Anterior cingulate cortex (tissue), 58 donors: ENCODE results near the gene GPX7.

ENCODE experiments used
- DNase-seq, 58 donors: peaks; one replicate each; lab custom pipeline; 2025; lab: John Stamatoyannopoulos, UW

The GPX7 gene

DNA sequence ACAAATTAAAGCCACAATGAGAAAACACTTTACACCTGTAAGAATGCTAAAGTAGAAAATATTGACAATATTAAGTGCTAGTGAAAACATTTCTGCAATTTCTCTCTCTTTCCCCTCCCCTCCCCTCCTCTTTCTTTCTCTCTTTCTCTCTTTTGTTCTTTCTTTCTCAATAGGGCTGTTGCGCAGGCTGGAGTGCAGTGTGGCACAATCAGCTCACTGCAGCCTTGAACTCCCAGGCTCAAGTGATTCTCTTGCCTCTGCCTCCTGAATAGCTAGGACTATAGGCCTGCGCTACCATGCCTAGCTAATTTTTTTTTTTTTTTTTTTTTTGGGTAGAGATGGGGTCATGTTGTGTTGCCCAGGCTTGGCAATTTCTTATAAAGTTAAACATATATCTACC is 24.9 kb downstream of the GPX7 start:
- DNase-seq: no peak

DNA sequence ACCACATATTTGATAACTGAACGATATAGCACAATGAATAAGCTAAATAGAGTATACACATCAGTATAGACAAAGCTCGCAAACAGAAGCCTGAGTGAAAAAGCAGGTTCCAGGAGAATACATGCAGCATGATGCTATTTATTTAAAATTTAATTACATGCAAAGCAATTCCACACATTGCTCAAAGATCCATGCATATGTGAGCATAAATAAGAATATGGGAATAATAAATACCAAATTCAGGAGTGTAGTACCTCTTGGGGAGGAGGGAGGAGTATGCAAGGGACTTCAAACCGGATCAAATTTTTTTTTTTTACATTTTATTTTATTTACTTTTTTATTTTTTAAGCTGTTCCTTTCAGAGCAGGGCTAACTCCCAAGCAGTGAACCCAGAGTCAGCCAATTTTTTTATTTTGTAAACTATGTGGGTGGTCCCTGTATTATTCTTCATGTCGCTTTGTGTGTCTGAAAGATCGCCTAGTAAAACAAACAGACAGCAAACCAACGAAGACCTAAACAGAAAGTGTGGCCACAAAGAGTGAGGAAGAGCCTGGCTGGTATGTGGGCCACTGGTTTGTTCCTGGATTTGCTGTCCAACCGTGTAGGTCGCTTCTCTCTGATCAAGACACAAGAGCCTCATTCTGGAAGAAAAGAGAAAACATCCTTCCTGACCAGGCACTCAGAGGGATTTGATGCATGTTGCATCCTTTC is 26.6 kb downstream of the GPX7 start:
- no peak for DNase-seq

DNA sequence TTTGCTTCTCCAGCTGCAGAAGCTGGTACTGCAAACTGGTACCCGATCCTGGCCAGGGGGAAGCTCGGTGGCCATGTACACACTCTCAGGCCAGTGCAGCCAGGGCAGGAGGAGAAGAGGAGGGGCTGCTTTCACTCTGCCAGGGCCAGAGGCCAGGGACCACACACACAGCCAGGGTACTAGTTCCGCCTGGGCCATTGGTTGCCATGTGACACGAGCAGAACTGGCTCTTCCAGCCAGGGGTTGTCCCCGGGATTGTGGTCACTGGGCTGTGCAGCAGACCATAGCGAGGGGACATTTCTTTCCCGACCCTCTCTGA is 27.1 kb downstream of the GPX7 start:
- DNase-seq: peak in 50 of 58 donors; percentile 6 to 86 (median 52)

DNA sequence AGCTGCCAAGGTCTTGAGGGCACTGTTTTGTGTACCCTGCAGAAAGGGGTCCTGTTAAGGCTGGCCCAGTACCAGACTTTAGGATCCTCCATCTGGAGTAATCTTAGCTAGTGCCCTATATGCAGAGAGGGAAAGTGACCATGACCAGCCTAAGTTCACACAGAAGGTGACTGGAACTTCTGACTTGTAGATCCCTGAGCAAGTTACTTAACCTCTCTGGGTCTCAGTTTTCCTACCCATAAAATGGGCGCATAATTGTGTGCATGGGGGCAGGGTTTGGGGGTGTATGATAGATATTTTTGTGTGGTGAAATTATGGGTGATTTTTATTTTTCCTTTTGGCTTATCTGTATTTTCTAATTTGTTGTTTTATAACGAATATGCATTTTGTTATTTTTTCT is 27.5 kb downstream of the GPX7 start:
- no peak for DNase-seq

DNA sequence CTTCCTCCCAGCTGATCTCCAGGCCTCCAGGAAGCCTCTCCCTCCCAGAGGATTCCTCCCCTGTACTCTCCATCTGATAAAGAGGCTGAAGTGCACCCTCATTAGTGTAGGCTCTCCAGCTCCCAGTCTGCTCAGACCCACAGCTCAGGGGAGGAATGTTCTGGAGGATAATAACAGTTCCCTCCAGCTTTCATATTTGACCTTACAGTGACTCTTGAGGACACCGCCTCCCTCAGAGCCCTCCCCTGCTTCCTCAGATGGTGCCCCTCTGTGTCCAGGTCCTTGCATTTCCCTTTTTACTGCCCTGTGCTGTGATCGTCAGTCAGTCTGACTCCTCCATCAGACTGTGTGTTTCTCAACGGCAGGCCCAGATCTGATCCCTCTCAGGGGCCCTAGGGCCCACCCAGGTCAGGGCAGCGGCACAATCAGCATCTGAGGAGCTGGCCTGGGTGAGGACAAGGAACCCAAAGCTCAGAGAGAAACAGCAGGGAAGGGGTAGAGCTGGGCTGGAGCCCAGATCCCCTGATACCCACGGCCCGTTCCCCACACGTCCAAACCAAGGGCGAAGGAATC is 29.7 kb downstream of the GPX7 start:
- DNase-seq: no peak

DNA sequence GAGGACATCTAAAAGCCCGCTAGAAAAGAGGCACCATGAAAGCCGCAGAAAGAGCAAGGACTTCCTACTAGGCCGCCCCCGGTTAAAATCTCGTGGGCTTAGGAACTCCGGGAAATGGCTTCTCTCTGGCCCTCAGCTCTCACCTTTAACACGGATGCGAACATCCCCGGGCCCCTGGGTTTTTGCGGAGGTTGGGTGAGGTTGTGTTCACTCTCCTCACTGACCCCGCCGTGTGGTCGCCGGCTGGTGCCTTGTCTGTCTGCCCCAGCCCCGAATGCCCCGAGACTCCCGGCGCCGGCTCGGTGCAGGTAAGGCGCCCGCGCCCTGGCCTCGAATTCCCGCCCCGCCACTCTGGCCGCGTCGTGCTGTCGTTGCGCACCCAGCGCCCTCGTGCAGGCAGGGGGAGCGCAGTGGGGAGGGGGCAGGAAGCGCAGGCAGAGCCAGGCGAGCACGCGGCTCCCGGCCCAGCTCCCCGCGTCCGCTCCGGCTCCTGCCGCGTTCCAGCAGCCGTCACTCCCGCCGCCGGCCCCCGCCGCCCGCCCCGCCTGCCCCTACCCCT is 30.6 kb downstream of the GPX7 start, which contains the start of gene SHISAL2A:
TSS of gene SHISAL2A (plus strand) at position 437 of the 559 bp plus-strand sequence. CDS start 326 bp downstream, outside the sequence.
- peak in 6 of 58 donors; percentile 0 to 34 (median 5) for DNase-seq

DNA sequence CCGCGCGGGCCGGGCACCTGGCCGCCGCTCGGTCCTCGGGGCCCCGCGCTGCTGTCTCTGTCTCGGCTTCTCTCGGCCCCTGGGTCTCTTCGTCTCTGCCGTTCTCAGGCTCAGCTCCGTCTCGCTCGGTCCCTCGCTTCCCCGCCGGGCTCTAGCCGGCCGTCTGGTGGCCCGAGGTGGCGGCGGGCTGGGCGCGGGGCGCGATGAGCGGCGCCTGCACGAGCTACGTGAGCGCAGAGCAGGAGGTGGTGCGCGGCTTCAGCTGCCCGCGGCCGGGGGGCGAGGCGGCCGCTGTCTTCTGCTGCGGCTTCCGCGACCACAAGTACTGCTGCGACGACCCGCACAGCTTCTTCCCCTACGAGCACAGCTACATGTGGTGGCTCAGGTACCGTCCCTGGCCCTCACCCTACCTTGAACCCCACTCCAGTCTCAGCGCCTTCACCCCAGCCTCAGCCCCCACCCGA is 31.2 kb downstream of the GPX7 start:
- no peak for DNase-seq

DNA sequence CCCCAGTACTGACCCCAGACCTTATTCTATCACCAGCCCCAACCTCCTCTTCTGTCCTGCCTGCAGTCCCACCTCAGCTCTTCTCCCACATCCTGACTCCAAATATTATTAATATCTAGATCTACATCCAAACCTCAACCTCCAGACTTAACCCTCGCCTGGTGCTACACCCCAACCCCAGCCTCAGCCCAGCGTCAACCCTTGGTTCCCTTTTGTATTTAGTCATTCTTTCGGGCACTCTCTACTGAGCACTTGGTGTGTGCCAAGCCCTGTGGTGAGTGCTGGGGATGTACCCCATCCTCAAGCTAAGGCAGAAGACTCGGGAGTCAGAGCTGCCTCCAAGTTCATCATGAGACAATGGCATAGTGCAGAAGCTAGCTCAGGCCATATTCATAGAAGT is 31.9 kb downstream of the GPX7 start:
- DNase-seq: no peak

DNA sequence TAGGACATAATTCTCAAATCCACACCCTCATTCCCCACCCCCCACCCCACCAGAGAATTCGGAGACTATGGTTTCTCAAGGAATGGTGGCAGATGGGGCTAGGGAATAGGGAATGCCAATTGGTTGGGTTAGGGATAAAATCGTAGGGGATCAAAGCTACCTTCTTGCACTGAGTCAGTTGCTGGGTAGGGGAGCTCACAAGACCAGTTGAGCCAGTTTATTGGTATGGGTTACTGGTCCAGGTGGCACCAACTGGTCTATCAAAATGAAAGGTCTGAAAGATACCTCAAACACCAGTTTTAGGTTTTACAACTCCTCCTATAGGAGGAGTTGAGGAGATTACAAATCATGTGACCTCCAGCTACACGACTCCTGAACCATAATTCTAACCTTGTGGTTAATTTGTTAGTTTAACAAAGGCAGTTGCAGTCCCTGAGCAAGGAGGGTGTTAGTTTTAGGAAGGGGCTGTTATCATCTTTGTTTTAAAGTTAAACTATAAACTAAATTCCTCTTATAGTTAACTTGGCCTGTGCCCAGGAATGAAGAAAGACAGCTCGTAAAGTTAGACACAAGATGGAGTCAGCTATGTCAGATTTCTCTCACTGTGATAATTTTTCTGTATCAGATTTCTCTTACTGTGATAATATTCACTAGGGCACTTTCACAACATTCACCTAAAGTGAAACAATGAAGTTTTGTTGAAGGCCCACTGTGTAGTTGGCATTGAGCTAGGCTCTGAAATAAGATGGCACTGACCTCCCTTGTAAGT is 33.3 kb downstream of the GPX7 start:
- no peak for DNase-seq

DNA sequence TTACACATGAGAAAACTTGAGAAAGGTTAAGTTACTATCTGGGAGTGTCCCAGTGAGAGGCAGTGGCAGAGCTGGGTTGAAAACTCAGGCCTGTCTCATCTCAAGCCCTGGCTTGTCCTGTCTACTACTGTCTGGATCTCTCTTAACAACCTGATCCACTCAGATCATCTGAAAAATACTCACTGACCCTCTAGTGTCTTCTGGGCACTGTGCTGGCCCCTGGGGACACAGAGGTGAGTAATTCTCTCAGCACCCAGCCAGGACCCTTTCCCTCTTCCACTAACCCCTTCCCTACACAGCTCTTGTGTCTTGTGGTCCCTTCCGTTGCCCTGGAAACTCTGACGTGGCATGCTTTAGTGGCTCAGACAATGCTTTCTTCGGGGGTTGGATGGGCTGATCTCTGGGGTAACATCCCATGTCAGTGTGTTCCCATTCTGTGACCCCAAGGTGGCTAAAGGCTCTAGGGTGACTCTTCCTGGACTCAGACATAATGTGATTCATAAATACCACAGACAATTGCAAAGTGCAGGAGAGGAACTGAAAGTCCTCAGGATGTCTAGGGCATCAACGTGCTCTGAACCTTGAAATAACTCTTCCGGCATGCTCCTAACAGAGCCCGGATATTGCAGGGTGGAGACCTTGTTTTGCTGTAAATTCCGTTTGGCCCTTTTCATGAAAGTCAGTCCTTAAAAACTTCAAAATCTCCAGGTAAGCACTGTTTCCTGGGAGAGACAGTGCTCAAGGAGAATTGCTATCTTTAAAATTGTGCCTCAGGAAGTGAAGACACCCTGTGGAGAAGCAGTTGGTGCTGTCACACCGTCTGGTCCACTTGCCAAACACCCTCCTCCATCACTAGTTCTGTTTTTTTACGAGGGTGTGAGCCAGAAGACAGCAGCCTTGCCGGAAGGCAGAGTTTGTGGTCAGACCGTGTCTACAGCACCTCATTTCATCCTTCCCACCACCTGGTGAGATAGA is 34.8 kb downstream of the GPX7 start:
- peak in 5 of 58 donors; percentile 1 to 14 (median 7) for DNase-seq

DNA sequence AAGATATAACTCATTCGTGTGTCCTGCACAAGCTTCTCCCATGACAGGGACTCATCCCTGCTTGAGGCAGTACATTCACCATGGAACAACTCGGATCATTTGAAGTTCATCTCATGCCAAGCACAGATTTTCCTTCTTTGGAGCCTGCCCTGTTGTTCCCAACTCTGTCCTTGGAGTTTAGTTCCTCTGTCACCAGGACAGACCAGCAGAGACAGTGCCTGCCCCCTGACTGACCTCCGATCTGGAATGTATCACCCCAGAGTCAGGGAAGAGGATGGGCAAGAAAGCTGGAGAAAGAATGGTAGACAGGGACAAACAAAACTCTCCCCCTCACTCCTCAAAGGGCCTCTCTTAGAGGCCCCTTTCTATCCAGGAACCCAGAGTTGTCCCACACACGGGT is 35.8 kb downstream of the GPX7 start:
- no peak for DNase-seq

DNA sequence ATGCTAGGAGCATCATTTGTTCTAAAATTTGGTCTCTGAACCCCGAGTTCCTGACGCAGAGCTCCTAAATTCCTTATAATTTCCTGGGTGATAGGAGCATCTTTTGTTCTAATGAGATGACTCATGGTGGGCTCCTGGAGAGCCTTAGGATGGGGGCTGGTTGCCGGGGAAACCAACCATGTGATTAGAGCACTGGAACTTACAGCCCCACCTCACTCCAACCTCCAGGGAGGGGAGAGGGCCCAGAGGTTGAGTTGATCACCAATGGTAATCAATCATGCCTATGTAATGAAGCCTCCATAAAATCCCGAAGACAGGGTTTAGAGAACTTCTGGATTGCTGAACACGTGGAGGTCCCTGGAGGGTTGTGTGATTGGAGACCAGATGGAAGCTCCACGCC is 38.5 kb downstream of the GPX7 start:
- no peak for DNase-seq

DNA sequence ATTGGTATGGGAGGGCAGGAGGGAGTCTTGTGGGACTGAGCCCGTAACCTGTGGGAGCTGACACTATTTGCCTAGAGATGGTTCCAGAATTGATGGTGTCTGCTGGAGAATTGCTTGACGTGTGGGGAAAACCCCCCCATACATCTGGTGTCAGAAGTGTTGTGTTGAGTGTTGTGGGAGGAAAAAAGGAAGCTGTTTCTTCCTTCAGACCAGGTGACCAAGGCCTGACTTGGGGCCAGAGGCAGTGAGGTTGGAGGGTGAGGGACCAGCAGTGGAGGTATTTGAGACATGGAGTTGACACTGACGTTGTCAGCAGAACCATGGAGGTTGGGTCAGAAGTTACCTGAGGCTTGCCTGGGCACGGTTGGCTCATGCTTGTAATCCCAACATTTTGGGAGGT is 39.1 kb downstream of the GPX7 start:
- no peak for DNase-seq

DNA sequence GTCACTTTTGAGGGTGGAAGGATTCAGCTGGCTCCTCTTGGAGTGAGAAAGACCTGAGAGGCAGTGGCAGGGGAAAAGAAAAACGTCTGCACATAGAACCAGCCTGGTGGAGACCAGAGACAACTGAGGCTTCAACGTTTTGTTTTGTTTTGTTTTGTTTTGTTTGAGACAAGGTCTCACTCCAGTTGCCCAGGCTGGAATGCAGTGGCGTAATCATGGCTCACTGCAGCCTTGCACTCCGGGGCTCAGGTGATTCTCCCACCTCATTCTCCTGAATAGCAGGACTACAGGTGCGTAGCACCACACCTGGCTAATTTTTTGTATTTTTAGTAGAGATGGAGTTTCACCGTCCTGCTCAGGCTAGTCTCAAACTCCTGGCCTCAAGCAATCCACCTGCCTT is 43.1 kb downstream of the GPX7 start:
- no peak for DNase-seq

DNA sequence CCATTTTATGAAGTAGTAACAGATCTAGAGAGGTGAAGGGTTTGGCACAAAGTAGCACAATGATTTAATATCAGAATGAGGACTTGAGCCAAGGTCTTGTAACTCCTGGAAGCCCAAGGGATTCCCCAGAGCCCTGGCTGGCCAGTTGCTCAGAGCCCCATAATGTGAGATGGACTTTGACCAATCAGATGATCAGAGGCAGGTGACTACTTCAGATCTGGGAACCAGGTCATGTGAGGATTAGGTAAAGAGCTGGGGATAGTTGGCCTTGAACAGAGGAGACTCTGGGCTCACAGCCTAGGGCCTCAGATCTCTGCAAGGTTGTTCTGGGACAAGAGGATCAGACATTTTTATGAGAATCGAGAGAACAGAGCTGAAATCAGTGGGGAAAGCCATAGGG is 49.7 kb downstream of the GPX7 start:
- no peak for DNase-seq

DNA sequence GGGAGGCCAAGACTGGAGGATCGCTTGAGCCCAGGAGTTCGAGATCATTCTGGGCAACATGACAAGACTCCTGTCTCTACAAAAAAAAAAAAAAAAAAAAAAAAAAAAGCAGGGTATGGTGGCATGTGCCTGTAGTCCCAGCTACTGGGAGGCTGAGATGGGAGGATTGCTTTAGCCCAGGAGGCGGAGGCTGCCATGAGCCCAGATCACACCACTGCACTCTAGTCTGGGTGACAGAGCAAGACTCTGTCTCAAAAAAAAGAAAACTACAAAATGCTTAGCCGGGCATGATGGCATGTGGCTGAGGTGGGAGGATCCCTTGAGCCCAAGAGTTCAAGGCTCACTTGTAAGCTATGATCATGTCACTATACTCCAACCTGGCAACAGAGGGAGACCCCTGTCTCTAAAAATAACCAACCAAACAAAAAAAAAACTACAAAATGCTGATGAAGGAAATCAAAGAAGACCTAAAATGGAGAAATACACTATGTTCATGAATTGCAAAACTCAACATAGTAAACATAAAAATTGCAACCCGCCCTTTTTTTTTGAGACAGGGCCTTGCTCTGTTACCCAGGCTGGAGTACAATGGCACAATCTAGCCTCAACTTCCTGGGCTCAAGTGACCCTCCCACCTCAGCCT is 51.2 kb downstream of the GPX7 start:
- DNase-seq: no peak

DNA sequence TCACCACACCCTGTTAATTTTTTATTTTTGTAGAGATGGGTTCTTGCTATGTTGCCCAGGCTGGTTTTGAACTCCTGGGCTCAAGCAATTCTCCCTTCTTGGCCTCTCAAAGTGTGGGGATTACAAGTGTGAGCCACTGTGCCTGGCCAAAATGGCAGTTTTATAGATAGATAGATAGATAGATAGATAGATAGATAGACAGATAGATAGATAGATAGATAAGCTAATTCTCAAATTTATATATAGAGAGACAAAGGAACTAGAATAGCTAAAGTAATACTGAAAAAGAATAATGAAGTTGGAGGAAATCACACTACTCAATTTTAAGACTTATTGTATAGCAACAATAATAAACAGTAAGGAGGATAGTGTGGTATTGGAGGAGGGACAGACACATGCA is 51.9 kb downstream of the GPX7 start:
- no peak for DNase-seq

DNA sequence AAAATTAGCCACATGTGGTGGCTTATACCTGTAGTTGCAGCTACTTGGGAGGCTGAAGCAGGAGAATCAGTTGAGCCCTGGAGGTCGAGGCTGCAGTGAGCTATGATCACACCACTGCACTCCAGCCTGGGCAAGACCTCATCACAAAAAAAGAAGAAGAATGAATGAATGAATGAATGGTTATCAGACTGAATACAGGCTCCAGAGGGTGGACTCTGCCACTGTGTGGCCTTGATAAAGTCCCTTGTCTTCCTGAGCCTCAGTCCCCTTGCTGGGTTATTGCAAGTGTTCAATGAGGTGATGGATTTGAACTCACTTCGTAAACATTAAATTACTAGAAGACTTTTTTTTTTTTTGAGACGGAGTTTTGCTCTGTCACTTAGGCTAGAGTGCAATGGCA is 55.5 kb downstream of the GPX7 start:
- no peak for DNase-seq
